TTC549 (cell line): Measurements from ENCODE around the gene TRIM45.
"Not testable (repeated sequence)": the region's sequence is repeated elsewhere in the genome, so short reads cannot be mapped to it uniquely, and the experiment has no call there.

Experiments used
- FAIRE-seq: peaks from 2 replicates; lab custom pipeline; 2012; peaks lifted over from hg19 to GRCh38; lab: Jason Lieb, UNC

TRIM45 gene, protein sequence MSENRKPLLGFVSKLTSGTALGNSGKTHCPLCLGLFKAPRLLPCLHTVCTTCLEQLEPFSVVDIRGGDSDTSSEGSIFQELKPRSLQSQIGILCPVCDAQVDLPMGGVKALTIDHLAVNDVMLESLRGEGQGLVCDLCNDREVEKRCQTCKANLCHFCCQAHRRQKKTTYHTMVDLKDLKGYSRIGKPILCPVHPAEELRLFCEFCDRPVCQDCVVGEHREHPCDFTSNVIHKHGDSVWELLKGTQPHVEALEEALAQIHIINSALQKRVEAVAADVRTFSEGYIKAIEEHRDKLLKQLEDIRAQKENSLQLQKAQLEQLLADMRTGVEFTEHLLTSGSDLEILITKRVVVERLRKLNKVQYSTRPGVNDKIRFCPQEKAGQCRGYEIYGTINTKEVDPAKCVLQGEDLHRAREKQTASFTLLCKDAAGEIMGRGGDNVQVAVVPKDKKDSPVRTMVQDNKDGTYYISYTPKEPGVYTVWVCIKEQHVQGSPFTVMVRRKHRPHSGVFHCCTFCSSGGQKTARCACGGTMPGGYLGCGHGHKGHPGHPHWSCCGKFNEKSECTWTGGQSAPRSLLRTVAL

DNA sequence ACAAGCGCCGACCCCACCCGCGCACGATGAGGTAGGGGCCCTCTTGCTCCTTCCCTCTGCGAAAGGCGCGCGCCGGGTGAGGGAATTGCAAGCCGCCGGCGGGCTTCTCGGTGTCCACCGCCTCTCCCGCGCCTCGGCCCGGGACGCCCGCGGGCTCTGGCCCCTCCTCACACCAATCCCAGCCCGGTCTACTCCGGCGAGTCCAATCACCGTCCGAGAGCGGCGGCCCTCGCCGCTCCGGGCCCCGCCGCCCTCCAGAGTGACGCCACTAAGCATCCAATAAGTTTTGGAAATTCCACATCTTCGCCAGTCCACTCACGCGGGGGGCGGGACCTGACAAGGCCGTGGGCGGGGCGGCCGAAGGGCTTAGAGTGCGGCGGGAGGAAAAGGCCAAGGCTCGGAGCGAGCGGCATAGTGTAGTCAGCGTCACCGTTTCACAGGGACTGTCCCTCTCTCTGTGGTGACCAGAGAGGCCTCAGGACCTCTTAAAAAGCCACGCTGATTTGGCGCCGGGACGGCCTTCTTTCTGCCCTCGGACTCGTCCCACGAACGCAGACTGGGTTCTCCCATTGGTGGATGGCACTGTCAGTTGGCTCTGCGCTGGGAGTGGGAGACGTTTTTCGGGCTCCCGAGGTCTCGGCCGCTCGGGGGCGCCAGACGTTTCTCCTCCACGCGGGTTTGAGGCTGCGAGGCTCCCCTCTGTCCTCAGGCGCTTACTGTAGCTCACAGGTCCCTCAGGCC lies at the start of gene TRIM45:
Gene TRIM45 (minus strand): TSS at position 161 of the 741 bp plus-strand sequence. CDS start 548 bp downstream, outside the sequence.
- FAIRE-seq, result peak; percentile 66

DNA sequence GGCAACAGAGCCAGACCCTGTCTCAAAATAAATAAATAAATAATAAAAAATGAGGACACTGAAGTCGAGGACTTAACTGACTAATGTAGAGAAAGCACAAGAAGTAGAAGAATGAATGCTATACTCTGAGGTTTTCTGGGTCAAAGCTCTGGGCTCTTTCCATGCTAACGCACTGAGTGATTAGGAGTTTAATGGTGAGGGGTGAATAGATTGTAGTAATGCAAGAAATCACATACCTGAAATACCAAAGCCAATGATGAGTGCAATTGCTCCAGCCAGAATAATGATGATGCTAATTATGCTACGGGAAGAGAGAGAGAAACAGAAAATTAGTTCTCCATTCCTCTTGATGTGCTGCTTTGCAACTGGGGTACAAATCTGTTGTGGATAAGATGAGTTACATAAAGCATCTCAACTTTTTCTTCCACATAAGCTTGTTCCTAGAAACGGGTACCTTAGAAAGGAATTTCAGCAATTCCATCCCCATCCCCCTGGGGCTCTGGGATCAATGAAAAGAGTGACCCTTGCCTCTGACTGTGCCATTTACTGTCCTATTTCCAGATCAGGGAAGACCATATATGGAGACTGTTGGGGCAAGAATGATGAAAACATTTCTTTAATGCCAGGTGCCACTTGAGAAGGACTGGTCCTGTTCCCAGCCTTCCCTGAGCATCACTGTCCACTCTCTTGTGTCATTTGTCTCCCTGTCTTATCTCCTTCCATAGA lies 48.5 kb upstream of the TRIM45 start:
- FAIRE-seq, result no peak

- FAIRE-seq, result no peak
Observed at GRCh38 chr1:117167402-117167801, 45.9 kb upstream of the TRIM45 start.

DNA sequence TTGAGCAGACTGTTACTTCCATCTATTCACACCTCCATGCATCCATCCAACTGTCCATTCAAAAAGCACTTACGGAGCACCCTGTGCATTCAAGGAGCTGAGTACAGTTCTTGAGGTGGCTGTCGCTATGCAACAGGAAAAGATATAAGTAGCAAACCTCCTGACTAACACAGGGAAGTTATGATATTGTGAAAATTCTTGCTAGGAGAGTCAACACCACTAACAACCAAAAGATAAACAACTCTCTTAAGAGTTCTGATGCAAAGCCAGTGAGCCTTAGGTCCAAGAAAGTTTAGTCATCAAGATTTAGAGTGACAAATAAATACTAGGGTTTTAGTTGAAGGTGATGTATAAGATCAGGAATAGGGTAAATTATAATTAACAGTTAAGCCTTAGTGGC lies 44.5 kb upstream of the TRIM45 start:
- FAIRE-seq, result no peak

DNA sequence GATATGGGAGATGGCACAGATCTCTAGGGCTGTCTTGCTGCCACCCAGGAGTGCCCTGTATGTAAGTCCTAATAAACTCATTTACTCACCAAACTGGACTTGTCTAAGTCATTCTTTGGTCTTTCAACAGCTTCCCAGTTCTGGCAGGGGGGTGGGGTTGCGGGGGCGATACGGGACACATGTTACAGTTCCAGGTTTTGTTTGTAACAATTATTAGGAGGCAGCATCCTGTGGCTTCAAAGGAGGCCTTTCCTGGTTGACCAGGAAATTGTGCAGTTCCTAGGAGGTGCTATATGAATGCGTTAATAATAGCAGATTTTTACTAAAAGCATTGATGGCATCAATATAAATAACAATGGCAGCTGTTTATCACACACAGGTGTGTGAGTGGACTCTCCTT lies 42.7 kb upstream of the TRIM45 start:
- FAIRE-seq, result no peak

GRCh38 chr1:117162816-117163215 lies 41.3 kb upstream of the TRIM45 start:
- FAIRE-seq, result no peak

DNA sequence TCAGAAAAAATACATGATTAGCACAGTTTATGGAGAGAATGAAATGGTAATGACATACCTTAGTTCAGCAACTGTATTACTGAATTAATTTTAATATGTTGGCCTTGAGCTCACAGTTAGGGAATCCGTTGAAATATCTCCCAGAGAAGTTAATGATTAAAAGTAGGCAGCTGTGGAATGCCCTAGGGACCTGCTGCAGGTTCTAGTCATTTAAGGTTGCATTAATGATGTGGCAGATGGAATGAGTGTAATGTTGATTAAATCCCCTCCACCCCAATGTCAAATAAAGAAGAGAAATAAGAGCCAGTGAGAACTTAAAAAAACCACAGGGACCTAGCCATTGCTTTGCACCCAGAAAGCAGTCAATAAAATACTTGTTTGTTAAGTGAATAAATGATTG lies 40.3 kb upstream of the TRIM45 start:
- FAIRE-seq, result no peak

DNA sequence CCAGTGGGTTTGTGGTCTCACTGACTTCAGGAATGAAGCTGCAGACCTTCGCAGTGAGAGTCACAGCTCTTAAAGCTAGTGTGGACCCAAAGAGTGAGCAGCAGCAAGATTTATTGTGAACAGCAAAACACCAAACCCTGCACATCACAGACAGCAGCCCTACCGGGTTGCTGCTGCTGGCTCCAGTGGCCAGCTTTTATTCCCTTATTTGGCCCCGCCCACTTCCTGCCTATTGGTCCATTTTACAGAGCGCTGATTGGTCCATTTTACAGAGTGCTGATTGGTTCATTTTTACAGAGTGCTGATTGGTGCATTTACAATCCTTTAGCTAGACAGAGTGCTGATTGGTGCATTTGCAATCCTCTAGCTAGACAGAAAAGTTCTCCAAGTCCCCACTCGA lies 29.8 kb upstream of the TRIM45 start:
- not testable (repeated sequence) for FAIRE-seq

DNA sequence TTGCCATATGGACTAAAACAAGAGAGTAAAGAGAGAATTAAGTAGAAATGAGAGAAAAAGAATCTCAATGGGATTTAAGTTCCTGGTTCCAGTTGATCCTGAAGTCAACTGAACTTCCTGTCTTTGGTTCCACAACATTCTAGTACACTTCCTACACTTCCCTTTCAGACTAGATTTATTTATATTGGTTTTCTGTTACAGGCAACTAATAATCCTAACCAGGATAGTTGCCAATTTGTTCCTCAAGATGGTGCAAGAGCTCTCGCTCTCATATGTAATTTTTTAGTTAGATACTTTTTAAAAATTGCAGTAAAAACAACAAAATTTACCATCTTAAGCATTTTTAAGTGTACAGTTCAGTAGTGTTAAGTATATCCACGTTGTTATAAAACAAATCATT lies 28.8 kb upstream of the TRIM45 start:
- FAIRE-seq, result no peak

DNA sequence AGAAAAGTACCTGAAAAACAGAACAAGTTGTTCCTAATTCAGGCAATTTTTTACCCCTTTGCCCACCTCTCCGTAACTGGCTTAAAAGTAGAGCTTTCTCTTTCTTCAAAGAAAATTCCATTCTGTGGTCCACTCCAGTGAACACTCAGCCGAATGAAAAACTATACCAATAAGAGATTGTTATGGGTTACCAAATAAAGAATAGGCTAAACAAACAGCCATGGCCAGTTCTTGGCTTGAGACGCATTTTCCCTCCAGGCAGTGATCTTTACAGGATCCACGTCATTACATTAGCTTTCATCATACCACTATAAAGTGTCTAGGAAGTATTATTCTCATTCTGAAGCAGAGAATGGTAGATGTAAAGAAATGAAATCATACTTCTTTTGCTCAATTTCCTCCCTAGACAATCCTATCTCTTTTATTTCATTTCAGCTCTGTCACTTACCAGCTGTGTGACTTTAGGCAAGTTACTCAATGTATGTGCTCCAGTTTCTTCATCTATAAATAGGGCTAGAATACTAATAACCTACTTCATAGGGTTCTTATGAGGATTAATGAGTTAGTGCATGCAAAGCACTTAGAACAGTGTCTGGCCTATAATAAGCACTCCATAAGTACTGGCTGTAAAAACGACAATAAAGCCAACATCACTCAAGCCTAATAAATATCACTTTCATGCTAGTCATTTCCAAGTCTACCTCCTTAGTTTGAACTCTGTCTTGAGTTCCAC lies 26.5 kb upstream of the TRIM45 start:
- FAIRE-seq, result no peak

DNA sequence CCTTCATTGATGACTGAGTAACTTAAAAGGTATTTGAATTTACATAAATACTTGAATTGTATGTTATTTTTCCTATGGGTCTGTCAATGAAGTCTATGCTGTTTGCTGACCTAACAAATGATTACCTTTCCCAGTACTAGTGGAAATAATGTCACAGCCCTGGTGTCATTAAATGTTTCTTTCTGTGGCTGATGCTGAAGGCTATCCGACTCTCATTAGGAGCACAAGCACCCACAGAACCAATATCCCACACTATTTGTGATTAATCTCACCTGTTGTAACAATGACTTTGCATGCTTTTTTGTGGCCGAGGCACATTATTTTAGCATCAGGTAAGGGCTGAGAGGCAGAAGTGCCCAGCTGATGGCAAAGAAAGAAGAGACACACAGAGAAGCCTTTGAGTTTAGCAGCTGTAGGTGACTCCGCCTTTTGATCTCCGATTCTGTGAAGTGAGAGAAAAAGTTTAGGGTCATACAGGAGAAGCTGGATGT lies 25.8 kb upstream of the TRIM45 start:
- no peak for FAIRE-seq

DNA sequence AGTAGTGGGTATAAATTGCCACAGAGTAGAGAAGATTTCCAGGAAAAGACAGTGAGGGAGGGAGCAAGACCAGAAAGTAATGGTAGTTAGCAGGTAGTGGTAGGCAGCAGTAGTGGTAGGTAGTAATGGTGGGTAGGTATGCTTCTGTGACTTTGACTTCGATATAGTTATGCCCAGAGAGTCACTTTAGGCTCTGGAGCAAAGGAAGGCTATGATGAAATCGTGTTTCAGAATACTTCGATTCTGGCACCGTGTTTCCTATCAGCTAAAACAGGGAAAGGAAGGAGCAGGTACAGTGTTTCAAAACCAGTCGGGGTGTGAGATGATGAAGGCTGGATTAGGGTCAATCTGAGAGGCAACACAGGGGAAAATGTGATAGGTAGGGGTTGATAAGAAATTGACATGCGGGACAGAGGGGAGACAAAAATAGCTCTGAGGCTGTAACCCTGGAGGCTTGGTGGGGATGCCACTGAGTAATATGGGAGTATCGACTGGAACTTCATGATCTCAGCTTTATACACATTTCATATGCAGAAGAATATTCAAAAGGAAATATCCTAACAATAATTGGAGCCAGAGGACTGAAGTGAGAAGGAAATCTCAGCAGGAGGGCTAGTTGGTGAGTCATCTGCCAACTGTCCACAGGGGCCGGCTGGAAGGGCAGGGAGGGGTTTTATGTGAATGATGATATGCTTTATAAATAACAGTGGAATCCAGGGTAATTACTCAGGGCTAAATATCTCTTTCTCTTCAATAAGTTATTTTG lies 25.2 kb upstream of the TRIM45 start:
- no peak for FAIRE-seq

- FAIRE-seq, result no peak
Observed at GRCh38 chr1:117146072-117146471, 24.5 kb upstream of the TRIM45 start.

DNA sequence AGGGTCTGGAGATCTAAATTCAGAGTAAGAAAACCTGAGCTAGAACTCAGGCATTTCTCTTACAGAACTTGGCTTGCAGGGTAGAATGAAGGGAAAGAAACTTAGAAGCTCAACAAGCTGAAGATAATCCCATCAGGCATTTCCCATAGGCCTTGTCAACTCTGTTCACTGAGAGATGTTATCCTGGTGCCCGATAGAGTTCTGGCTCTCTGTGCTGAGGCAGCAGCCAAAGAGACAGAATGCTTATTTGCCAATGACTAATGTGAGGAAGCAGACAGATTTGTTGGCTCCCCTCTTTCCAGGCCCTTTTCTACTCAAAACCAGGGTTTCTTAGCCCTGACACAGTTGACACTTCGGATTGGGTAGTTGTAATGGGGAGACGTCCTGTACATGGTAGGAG lies 22.3 kb upstream of the TRIM45 start:
- no peak for FAIRE-seq

GRCh38 chr1:117143172-117143571 lies 21.6 kb upstream of the TRIM45 start:
- no peak for FAIRE-seq

DNA sequence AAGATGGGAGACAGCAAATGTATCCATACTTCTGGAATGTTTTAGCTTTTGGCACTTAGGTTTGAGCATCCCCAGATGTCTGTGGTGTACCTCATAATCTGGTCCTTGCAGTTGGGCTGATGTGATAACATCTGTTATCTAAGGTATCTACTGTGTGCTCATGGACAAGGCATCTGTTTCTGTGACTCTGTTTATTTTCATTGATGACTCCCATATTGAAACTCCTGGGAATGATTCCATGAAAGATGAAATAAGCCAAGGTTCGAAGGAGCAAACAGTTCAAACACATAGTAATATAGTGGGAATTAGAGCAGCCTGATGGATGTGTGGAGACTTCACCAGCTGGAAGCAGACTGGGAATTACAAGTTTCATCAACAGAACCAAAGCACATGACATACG lies 20.7 kb upstream of the TRIM45 start:
- no peak for FAIRE-seq

DNA sequence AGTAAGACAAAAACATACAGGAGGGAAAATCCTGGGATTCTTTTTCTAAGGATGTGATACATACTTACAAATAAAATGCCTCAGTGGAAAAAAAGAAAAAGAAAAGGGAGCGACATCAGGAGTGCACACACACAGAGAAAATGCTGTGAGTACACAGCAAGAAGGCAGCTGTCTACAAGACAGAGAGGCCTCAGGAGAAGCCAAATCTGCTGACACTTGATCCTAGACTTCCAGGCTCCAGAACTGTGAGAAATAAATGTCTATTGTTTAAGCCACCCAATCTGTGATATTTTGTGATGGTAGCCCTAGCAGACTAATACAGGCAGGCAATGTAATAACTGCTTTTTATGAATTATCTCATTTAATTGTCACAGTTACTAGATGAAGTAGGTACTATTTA lies 17.0 kb upstream of the TRIM45 start:
- FAIRE-seq, result no peak

DNA sequence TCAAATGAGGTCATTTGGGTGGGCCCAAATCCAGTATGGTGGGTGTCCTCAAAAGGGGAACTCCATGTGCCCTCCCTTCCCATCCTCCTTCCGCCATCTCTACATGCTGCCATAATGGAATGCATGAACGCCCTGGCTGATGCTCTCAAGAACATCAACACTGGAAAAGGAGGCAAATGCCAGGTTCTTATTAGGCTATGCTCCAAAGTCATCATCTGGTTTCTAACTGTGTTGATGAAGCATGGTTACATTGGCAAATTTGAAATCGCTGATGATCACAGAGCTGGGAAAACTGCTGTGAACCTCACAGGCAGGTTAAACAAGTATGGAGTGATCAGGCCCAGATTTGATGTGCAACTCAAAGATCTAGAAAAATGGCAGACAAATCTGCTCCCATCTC lies 16.6 kb upstream of the TRIM45 start:
- no peak for FAIRE-seq

- FAIRE-seq, result no peak
Observed at GRCh38 chr1:117137281-117137855, 15.8 kb upstream of the TRIM45 start.

- no peak for FAIRE-seq
Observed at GRCh38 chr1:117136749-117137148, 15.2 kb upstream of the TRIM45 start.

DNA sequence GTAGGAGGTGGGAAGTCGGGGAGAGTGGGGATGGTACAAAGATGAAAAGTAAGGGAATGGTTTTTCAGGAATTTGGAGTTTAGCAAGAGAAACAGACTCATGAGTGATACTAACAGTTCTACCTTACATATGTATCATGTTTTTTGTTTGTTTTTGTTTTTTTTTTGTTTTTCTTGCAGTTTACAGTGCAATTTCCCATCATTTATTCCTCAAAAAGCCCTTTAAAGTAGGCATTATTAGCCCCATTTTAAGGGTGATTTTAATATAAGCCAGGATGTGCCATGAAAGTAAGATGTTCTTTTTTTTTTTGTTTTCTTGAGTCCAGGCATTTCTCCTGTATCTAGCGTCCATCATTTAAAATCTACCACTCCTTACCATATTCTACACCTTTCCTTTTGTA lies 13.8 kb upstream of the TRIM45 start:
- no peak for FAIRE-seq
